NK-92 (cell line): ENCODE results near the gene CLEC4C.

Experiments used
- DNase-seq: peaks from one replicate; lab custom pipeline; 2025; ENCODE audit not compliant: unreplicated experiment; lab: John Stamatoyannopoulos, UW

Gene CLEC4C

GRCh38 chr12:7729746-7730145, 17.4 kb downstream of the CLEC4C start:
- no peak for DNase-seq

- no peak for DNase-seq
Measured at GRCh38 chr12:7723926-7724325, 23.2 kb downstream of the CLEC4C start.

GRCh38 chr12:7719946-7720730, 27.0 kb downstream of the CLEC4C start:
- no peak for DNase-seq

GRCh38 chr12:7716381-7716780, 30.8 kb downstream of the CLEC4C start:
- DNase-seq: no peak

GRCh38 chr12:7712841-7713442, 34.2 kb downstream of the CLEC4C start:
- no peak for DNase-seq

- DNase-seq: no peak
Measured at GRCh38 chr12:7711133-7711532, 36.0 kb downstream of the CLEC4C start, which contains the start of gene DPPA3. DPPA3 (plus strand) TSS chr12:7711433; CDS start chr12:7711571, 138 bp downstream.

- no peak for DNase-seq
Measured at GRCh38 chr12:7709969-7710675, 37.1 kb downstream of the CLEC4C start.

GRCh38 chr12:7705846-7706245, 41.3 kb downstream of the CLEC4C start:
- DNase-seq: no peak

- no peak for DNase-seq
Measured at GRCh38 chr12:7695566-7696197, 51.5 kb downstream of the CLEC4C start, which contains the start of gene GDF3. GDF3 (minus strand) TSS chr12:7695775; CDS start chr12:7695728, 47 bp downstream.

- DNase-seq: no peak
Measured at GRCh38 chr12:7695237-7695560, 52.0 kb downstream of the CLEC4C start.

GRCh38 chr12:7694556-7695236, 52.5 kb downstream of the CLEC4C start:
- DNase-seq: no peak

GRCh38 chr12:7693793-7694192, 53.4 kb downstream of the CLEC4C start:
- no peak for DNase-seq

GRCh38 chr12:7681535-7681934, 65.6 kb downstream of the CLEC4C start:
- DNase-seq: no peak
